ENCODE measurements around the gene STUM.
A peak's percentile ranks its signal among the peaks of the same experiment; 100 is the strongest.

STUM gene

GRCh38 chr1:226523646-226524406, 24.7 kb upstream of the STUM start:
- TF ChIP-seq SUZ12 (IDR thresholded peaks at IDR 0.05): no peak
- no peak for TF ChIP-seq TARDBP (IDR thresholded peaks at IDR 0.05)
- TF ChIP-seq FOXK2 (IDR thresholded peaks at IDR 0.05): no peak
- no peak for TF ChIP-seq FOXM1 (IDR thresholded peaks at IDR 0.05; ENCODE audit: borderline replicate concordance)
- no peak for TF ChIP-seq HDGF (IDR thresholded peaks at IDR 0.05; ENCODE audit: borderline replicate concordance)
- no peak for TF ChIP-seq FOXA1 (IDR thresholded peaks at IDR 0.05)
- no peak for TF ChIP-seq CTBP1 (IDR thresholded peaks at IDR 0.05; ENCODE audit: borderline replicate concordance)
- no peak for TF ChIP-seq L3MBTL2 (conservative IDR thresholded peaks at IDR 0.05)
- TF ChIP-seq NFRKB (IDR thresholded peaks at IDR 0.05): no peak
- no peak for TF ChIP-seq ARNT (IDR thresholded peaks at IDR 0.05)
- no peak for TF ChIP-seq PKNOX1 (IDR thresholded peaks at IDR 0.05)
- TF ChIP-seq ELF4 (IDR thresholded peaks at IDR 0.05): no peak
- no peak for TF ChIP-seq SP1 (IDR thresholded peaks at IDR 0.05)
- no peak for TF ChIP-seq LEF1 (IDR thresholded peaks at IDR 0.05; ENCODE audit: borderline replicate concordance)
- DNase-seq (ENCODE audit: extremely low spot score): no peak
- ChIA-PET CTCF (interaction anchor here (1.0 to 1.7 kb wide), 2 partner anchors 23 to 40 kb away, joined by 3 to 4 read pairs; no protein-coding TSS in a partner anchor), POLR2A (interaction anchor here (1.2 kb wide), 1 partner anchor 115 kb away, joined by 4 read pairs; the partner anchor contains the start of gene PARP1)

- TF ChIP-seq FOXK2 (IDR thresholded peaks at IDR 0.05) (no peak), NFRKB (IDR thresholded peaks at IDR 0.05) (no peak), FOXM1 (IDR thresholded peaks at IDR 0.05; ENCODE audit: borderline replicate concordance) (no peak), BHLHE40 (IDR thresholded peaks at IDR 0.05; ENCODE audit: borderline replicate concordance) (no peak), SP1 (IDR thresholded peaks at IDR 0.05) (no peak), LEF1 (IDR thresholded peaks at IDR 0.05; ENCODE audit: borderline replicate concordance) (no peak), FOXA1 (IDR thresholded peaks at IDR 0.05) (no peak)
- CTCF ChIA-PET: interaction anchor here (0.7 to 1.7 kb wide), 3 partner anchors 23 to 100 kb away, joined by 3 to 4 read pairs (median 3); no protein-coding TSS in a partner anchor
- no peak for DNase-seq (ENCODE audit: extremely low spot score)
- POLR2A ChIA-PET: interaction anchor here (1.2 kb wide), 1 partner anchor 116 kb away, joined by 4 read pairs; the partner anchor contains the start of gene PARP1
Observed at GRCh38 chr1:226524547-226524946, 24.0 kb upstream of the STUM start.

DNA sequence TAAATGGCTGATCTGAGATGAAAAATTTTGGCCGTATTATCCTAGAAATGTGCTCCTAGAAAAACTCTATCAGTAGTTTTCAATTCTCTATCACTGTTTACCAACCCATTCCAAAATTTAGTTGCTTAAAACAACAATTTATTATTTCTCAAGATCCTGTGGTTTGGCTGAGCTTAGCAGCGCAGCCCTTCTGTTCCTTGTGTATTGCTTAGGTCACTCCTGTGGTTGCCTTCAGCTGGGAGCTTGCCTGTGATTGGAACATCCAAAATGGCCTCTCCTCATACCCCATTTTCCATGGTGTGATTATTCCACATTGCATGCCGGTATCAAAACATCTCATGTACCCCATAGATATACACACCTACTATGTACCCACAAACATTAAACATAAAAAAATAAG, 22.8 kb upstream of the STUM start:
- ChIA-PET POLR2A (no interaction called here), CTCF (interaction anchor here (1.8 kb wide), 1 partner anchor 21 kb away, joined by 5 read pairs; no protein-coding TSS in a partner anchor)

GRCh38 chr1:226526801-226527595, 21.6 kb upstream of the STUM start:
- peak; percentile 77 for DNase-seq (ENCODE audit: extremely low spot score)
- CTCF ChIA-PET: interaction anchor here (0.6 to 1.8 kb wide), 4 partner anchors 20 to 1308 kb away, joined by 4 to 5 read pairs (median 4); no protein-coding TSS in a partner anchor
- POLR2A ChIA-PET: interaction anchor here (1.0 kb wide), 1 partner anchor 119 kb away, joined by 4 read pairs; the partner anchor contains the start of gene PARP1
- TF ChIP-seq FOXK2 (IDR thresholded peaks at IDR 0.05) (no peak), PKNOX1 (IDR thresholded peaks at IDR 0.05) (peak; percentile 98)

More for the DNA sequence above, 22.8 kb upstream of the STUM start:
- TF ChIP-seq ARNT (IDR thresholded peaks at IDR 0.05): no peak
- TF ChIP-seq PKNOX1 (IDR thresholded peaks at IDR 0.05): no peak
- TF ChIP-seq NFRKB (IDR thresholded peaks at IDR 0.05): no peak
- no peak for TF ChIP-seq SUZ12 (IDR thresholded peaks at IDR 0.05)
- no peak for TF ChIP-seq FOXM1 (IDR thresholded peaks at IDR 0.05; ENCODE audit: borderline replicate concordance)
- no peak for TF ChIP-seq FOXA1 (IDR thresholded peaks at IDR 0.05)
- TF ChIP-seq ELF4 (IDR thresholded peaks at IDR 0.05): no peak
- DNase-seq (ENCODE audit: extremely low spot score): no peak

- no peak for DNase-seq (ENCODE audit: extremely low spot score)
- POLR2A ChIA-PET: no interaction called here
- CTCF ChIA-PET: no interaction called here
- TF ChIP-seq FOXA1 (IDR thresholded peaks at IDR 0.05) (no peak), SP1 (IDR thresholded peaks at IDR 0.05) (no peak), L3MBTL2 (conservative IDR thresholded peaks at IDR 0.05) (no peak), ELF4 (IDR thresholded peaks at IDR 0.05) (no peak), TARDBP (IDR thresholded peaks at IDR 0.05) (no peak), HDGF (IDR thresholded peaks at IDR 0.05; ENCODE audit: borderline replicate concordance) (no peak), SUZ12 (IDR thresholded peaks at IDR 0.05) (no peak), ZNF384 (IDR thresholded peaks at IDR 0.05) (no peak), NFRKB (IDR thresholded peaks at IDR 0.05) (no peak), CTBP1 (IDR thresholded peaks at IDR 0.05; ENCODE audit: borderline replicate concordance) (no peak), LEF1 (IDR thresholded peaks at IDR 0.05; ENCODE audit: borderline replicate concordance) (no peak), PKNOX1 (IDR thresholded peaks at IDR 0.05) (no peak), FOXK2 (IDR thresholded peaks at IDR 0.05) (no peak)
Observed at GRCh38 chr1:226529891-226530290, 18.7 kb upstream of the STUM start.

Data from HEK293T (cell line).